ENCODE measurements around the gene DCAF10. TPM values are rescaled to one million over a fixed set of nuclear protein-coding genes. Genes with fewer than 3 reads are reported as not detected.
"Not testable (repeated sequence)": the region's sequence is repeated elsewhere in the genome, so short reads cannot be mapped to it uniquely, and the experiment has no call there.

The DCAF10 gene
- total and polyA plus RNA-seq, 2 of the 8 experiments (the other 6 are each of a cell fraction or from before 2014, with no cell fraction given): 7.1 to 15.0 TPM

DNA sequence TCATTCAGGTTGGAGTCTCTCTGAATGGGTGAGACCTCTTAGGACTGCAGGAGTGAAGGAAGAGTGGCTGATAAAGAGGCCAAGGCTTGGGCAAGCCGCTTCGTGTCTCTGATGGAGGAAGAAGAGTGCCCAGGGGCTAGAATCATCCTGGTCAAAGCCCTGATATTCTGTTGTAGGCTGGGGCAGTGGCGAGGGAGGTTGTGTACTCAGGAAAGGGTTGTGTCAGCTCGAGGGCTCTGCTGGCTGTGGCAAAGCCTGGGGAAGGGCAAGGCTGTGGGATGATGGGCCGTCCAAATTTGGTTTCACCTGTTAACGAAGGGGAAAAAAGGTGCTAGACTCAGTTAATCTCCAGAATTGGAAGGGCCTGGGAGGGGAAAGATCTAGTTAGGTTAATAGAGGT lies 49.4 kb upstream of the DCAF10 start (continued):
- TF ChIP-seq SIN3A (conservative IDR thresholded peaks at IDR 0.05 in 1 of 2, IDR thresholded peaks at IDR 0.05 in 1 of 2; ENCODE audit: low read depth in 1 of 2, low read length in 2 of 2) (no peak), EP300 (IDR thresholded peaks at IDR 0.05; ENCODE audit: borderline replicate concordance in 1 of 2, low read depth in 2 of 2, low read length in 2 of 2) (no peak)
- TF ChIP-seq, protein P1, sequence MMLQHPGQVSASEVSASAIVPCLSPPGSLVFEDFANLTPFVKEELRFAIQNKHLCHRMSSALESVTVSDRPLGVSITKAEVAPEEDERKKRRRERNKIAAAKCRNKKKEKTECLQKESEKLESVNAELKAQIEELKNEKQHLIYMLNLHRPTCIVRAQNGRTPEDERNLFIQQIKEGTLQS (IDR thresholded peaks at IDR 0.05; ENCODE audit: insufficient read depth, low read depth, low read length): no peak

DNA sequence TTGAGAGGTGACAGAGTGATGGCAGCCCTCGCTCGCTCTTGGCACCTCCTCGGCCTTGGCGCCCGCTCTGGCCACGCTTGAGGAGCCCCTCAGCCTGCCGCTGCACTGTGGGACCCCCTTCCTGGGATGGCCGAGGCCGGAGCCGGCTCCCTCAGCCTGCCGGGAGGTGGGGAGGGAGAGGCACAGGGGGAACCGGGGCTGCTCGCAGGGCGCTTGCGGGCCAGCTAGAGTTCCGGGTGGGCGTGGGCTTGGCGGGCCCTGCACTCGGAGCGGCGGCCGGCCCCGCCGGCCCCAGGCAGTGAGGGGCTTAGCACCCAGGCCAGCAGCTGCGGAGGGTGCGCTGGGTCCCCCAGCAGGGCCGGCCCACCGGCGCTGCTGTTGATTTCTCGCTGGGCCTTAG lies 48.9 kb upstream of the DCAF10 start:
- H3K4me1 ChIP-seq (replicated peaks in 1 of 4; ENCODE audit: control insufficient read depth in 3 of 4, insufficient read depth in 4 of 4, low read length in 3 of 4); H4K91ac ChIP-seq (replicated peaks; ENCODE audit: insufficient read length, low read length); H3K79me2 ChIP-seq (ENCODE audit: control insufficient read depth in 1 of 2, insufficient read depth in 2 of 2, low read length in 2 of 2); H2BK20ac ChIP-seq (ENCODE audit: low read length); H3K9me3 ChIP-seq (ENCODE audit: insufficient read depth in 2 of 2, low read depth in 1 of 2, low read length in 1 of 2); H3K4me3 ChIP-seq (ENCODE audit: extremely low read depth in 1 of 4, insufficient read depth in 2 of 4, low read depth in 3 of 4, low read length in 4 of 4); H2AFZ ChIP-seq (ENCODE audit: low read length); H3K56ac ChIP-seq (replicated peaks; ENCODE audit: insufficient read length, low read depth, low read length); CTCF ChIA-PET (ENCODE audit: partially characterized antibody); H2BK15ac ChIP-seq (ENCODE audit: low read length); H3K27ac ChIP-seq (ENCODE audit: low read depth, low read length); H4K5ac ChIP-seq (ENCODE audit: insufficient read length, low read depth, low read length); H3K23ac ChIP-seq (ENCODE audit: insufficient read length); H3K79me1 ChIP-seq (ENCODE audit: low read depth, low read length); H2BK120ac ChIP-seq (replicated peaks; ENCODE audit: low read depth, low read length); H3K18ac ChIP-seq (ENCODE audit: extremely low read depth, low read length); DNase-seq (ENCODE audit: low read depth in 1 of 2, low spot score in 2 of 2); FAIRE-seq; H2AK5ac ChIP-seq (ENCODE audit: low read depth, low read length); H3K9ac ChIP-seq (replicated peaks in 1 of 4; ENCODE audit: extremely low read depth in 1 of 4, low read depth in 3 of 4, low read length in 3 of 4); H4K8ac ChIP-seq (ENCODE audit: extremely low read depth, insufficient read depth, low read length); H3K14ac ChIP-seq (ENCODE audit: insufficient read length); H3K27me3 ChIP-seq (replicated peaks in 1 of 4; ENCODE audit: control insufficient read depth in 3 of 4, extremely low read depth in 1 of 4, insufficient read depth in 3 of 4, low read length in 3 of 4); H4K20me1 ChIP-seq (replicated peaks in 1 of 2; ENCODE audit: control insufficient read depth in 1 of 2, insufficient read depth in 2 of 2, low read length in 2 of 2); H2BK5ac ChIP-seq (ENCODE audit: low read depth, low read length); H3K23me2 ChIP-seq (ENCODE audit: low read depth, low read length); H3K4ac ChIP-seq (replicated peaks; ENCODE audit: insufficient read length, low read depth, low read length); H3K4me2 ChIP-seq (ENCODE audit: insufficient read depth in 1 of 2, low read depth in 2 of 2, low read length in 2 of 2); H3K36me3 ChIP-seq (ENCODE audit: control insufficient read depth in 2 of 4, insufficient read depth in 4 of 4, low read length in 3 of 4); H2BK12ac ChIP-seq (ENCODE audit: low read depth, low read length): not testable (repeated sequence)
- POLR2A ChIA-PET (ENCODE audit: partially characterized antibody): interaction anchor here (0.9 to 1.5 kb wide), 3 partner anchors 13 to 49 kb away, joined by 3 to 6 read pairs (median 3); partner anchors contain the start of genes DCAF10 and EXOSC3
- 95% methylated on average over 8 of the region's 30 CpGs; no CpG with 5 or more reads in 1 of the 2 experiments for WGBS, 2 experiments (ENCODE audit: extremely low coverage in 1 of 2, insufficient coverage in 1 of 2, insufficient read length in 1 of 2, insufficient replicate concordance in 2 of 2, low coverage in 1 of 2, low lambda C conversion rate in 2 of 2, missing lambda C conversion rate in 1 of 2)

Measured in H1 (cell line).